ENCODE data around the gene PGRMC2.

DNA sequence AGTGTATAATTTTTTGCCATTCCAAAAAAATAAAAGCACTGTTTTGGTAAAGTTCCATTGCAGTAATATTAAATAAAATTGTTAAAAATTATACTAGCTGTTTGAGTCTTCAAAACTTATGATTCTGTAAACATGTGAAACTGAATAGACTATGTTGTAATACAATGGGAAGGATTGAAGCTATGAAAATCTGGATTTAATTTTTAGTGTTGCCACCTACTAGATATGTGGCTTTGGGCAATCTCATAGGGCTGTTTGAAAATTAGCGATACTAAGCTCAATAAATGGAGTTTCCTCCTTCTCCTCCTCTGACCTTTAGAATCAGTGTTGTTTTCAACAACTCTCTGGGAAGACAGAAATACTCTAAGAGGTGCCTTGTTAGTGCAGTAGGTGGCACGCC, 4.5 kb downstream of the PGRMC2 start:
- TF ChIP-seq CTCF (IDR thresholded peaks at IDR 0.05) (no peak), EZH2 (IDR thresholded peaks at IDR 0.05; ENCODE audit: borderline replicate concordance, insufficient read depth, low read depth, low read length, poor library complexity, severe bottlenecking) (no peak)

Measured in B cell (primary cell).